GM21576 (cell line): ENCODE data around the gene RIN3.

Experiments
- ATAC-seq: cut with Tn5 transposase; IDR thresholded peaks from one replicate; pipeline ENCODE4 v1.9.1; 2021; ENCODE audit warnings: mild to moderate bottlenecking, moderate library complexity; ENCODE audit not compliant: unreplicated experiment

RIN3 gene

DNA sequence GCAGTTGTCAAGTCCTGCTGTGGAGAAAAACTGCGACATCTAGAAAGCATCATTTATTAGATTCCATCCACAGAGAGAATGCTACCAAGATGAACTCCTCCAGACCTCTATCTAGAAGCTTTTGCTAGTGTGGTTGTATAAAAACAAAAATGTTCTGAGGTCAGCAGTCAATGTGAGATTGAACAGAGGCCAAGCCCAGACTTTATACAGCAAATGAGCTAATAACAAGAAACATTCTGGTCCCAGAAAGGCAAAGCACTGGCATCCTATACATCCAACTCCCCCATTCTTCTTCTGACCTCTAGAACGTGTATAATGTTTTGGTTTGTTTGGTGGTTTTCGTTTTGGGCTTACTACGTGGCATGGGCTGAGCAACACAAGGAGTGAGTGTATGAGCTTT, 26.7 kb upstream of the RIN3 start:
- no peak for ATAC-seq

DNA sequence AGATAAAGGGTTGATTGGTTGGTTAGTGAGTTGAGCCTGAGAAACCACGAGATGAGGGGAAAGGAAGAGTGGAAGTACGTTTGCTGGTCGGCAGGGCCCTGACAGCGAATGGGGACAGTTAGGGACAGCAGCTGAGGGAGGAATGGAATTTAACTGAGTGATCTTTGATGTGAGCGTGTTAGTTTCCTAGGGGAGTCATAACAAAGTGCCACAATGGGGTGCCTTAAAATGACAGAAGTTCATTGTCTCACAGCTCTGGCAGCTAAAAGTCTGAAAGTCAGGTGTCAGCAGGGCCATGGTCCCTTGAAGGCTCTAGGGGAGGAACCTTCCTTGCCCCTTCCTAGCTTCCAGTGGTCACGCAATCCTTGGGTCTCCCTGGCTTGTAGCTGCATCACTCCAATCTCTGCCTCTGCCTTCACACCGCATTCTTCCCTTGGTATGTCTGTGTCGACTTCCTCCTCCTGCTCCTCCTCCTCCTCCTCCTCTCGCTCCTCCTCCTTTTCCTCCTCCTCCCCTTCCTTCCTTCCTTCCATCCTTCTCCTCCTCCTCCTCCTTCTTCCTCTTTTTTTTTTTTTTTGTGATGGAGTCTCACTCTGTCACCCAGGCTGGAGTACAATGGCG, 26.0 kb upstream of the RIN3 start:
- no peak for ATAC-seq

DNA sequence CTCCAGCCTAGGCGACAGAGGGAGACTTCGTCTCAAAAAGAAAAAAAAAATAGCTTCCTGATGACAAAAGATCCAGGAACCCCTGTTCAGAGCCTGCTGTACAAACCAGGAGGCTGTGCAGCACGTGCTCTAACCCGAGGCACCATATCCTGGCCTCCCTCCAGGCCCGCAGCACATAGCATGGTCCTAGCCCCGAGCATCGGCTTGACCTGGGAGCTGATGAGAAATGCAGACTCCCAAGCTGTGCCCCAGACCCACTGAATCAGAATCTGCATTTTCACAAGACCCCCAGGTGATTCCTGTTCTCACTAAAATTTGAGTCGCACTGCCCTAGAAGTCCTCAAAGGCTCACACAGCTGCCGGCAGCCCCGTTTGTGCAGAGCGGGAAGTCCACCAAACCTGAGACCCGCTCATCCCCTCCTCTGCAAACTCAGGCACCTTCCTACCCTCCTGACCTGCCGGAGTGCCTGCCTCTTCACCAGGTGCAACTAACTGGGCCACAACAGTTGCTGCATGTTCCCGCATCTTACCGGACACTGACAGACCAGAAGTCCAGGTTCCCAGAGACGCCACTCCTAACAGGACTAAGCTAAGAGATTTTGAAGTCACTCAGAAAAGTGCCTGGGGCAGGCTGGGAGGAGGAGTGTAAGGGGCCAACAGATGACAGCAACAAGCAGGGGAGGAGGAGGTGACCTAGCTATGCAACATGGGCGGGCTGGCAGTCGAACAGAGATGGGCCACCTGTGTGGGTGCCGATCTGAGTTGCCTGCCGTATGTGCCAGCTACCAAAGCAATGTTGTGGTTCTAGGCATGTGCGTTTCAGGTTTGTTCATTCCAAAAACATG, 24.0 kb upstream of the RIN3 start:
- ATAC-seq, result no peak

DNA sequence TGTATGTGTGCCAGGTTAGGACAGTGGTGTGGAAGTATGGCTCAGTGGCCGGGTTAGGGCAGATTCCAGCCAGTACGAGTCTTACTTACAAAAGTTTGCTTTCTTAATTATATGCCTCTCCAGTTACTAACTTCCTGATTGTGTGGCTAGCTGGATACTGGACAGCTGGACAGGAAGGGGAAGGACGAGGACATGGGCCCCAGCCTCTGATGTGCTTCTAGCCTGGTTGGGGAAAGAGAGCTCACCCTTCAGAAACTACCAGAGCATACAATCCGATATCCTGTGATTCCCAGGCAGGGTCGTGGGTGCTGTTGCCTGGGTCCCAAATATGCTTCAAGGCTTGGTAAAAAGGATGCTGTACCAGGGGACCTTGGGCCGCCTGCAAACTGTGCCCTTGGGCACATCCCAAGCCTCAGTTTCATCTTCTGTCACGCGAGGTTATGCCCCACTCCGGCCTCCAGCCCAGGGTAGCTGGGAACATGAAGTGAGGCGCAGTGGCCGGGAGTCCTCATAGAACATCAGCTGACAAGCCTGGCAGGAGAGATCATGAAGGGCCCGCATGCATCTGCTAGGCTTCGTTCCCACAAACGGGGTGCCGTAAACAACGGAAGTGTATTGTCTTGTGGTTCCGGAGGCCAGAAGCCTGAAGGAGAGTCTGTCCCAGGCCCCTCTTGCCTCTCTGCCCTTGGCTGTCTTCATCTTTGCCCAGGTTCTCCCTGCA, 23.2 kb upstream of the RIN3 start:
- ATAC-seq, result no peak

DNA sequence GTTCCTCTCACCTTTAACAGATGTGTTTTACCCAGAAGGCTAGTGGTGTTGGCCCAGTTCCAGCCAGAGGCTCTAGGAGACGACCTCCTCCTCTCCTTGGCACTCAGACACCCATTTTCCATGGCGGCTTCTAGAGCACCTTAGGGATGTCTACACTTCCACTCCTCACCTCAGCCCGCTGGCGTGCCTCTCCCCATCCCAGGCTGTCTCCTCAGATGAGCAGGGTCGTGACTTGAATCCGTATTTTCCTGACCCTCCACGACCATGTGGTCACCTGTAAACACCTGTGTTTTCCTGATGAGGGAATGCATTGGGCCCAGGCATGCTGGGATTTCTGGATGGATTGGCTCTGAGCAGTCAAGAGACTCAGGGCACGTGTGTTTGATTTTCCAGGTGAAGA, 21.8 kb upstream of the RIN3 start:
- no peak for ATAC-seq

DNA sequence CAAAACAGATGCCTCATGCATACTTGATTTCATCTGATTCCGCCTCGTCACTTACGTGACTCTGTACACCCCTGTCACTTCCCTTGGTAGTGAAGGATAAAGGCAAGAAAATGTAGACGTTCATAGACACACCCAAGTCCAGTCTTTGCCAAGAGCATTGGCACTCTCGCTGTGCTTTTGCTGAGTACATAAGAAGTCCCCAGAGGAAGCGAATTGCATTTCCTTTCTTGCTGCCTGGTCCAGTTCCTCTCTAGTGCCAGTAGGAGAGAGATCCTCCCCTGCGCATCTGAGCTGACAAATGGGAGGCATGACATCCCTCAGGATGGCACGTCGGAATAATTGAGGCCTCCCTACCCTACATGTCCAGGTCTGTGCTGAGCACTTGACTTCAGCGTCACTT, 21.3 kb upstream of the RIN3 start:
- no peak for ATAC-seq

DNA sequence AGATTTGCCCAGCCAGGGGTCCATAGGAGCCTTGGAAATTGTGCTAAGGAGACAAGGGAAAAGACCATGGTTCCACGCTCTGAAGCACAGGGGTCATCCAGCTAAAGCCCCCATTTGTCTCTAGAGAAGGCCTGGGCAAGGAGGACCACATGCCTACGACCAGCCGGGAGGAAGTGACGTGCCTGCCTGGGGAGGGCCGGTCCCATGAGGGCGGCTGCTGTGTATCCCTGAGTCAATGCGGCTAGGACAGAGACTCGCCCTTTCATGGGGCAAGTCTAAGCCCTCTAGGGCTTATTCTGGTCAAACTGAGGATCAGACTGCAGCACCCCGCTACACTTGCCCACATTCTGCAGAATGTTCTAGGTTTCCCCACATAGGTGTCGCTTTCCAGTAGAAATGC, 20.6 kb upstream of the RIN3 start:
- ATAC-seq, result no peak

DNA sequence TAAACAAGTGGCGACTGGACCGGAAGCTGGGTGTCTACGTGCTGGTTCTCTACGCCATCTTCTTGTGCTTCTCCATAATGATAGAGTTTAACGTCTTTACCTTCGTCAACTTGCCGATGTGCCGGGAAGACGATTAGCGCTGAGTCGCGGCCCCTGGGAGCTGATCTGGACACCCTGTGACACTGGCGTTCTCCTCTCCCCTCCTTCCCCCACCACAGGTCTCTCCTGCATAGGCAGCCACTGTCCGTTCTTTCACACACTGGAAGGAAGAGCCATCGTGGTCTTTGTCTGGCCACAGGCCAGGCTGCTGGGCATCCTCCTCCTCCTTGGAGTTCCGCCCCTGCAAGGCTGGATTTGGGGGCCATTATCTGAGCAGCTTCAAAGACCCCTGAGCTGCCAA, 20.1 kb upstream of the RIN3 start:
- ATAC-seq, result no peak

DNA sequence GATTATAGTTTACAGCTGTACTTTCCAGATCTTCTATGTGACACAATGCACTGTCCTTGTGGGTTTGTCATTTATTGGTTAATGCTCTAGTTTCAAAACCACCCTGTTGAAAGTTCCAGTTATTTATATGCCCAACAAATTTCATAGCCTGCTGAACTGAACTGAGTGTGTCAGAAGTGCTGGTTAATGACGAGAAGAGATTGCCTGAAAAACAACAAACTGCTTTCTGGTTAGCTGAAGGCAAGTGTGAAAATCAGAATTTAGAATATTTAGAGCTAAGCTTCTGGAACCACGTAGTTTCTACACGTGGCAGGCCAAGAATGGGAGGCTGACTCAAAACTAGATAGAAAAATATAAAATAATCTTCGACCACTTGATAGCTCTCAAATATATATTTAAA, 19.1 kb upstream of the RIN3 start:
- no peak for ATAC-seq

DNA sequence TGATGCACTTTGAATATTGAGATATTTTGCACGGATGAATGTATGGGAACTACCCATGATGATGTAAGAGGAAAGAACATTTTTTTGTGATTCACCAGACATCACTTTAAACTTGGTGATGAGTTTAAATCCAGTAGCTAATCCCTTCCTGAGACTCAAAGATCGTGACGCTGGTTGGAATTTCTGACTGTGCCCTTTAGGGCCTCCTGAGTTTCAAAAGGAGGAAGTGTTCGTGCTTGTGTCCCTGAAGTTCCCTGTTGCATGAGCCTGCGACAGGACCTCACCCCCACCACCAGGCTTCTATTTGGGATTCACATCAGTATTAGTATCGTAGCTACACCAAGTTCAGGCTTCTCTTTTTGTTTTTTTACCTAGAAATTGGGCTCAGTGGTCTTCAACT, 18.6 kb upstream of the RIN3 start:
- ATAC-seq, result no peak

DNA sequence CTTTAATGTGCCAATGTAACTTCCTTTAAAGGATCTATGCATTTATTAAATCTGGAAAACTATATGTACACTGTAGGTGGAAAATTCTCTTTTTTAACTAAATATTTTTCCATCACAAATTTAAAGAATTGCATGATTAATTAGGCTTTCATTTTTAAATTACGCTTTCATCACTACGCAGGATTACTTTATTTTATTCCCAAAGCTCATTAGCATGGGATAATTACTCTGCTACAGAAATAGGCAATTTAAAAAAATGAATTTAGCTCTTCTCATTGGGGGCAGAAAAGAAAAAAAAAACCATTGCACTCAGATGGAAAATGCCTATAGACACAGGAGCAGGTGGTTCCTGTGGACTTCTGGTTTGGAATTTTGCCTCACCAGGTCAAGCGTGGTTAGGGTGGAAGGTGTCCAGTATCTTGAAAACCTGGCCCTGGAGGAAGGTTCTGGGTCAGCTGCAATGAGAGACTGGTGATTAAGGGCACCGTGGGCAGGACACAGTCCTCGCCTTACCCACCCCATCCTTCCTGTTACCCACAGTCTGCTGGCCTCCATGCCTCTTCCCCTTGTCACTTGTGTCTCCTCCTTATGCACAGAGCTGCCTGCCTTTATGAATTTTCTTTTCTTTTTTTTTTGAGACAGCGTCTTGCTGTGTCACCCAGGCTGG, 17.3 kb upstream of the RIN3 start:
- no peak for ATAC-seq

DNA sequence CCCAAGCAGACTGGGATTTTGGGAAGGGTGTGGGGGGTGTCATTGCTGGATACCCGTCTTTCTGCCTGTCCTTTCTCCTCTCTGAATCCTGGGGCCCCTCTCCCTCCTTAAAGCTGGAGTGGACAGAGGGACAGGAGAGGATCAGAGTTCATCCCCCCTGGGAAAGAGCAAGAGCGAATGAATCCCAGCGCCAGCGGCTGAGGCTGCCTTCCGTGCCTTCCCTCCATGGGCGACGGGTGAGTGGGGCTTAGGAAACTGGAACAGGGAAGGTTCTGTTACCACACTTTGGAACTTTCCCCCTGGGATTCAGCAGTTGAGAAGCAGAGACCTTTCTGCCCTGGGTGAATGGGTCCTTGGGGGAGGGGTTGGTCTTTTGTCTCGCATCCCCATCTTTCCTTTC, 16.2 kb upstream of the RIN3 start:
- ATAC-seq, result no peak

DNA sequence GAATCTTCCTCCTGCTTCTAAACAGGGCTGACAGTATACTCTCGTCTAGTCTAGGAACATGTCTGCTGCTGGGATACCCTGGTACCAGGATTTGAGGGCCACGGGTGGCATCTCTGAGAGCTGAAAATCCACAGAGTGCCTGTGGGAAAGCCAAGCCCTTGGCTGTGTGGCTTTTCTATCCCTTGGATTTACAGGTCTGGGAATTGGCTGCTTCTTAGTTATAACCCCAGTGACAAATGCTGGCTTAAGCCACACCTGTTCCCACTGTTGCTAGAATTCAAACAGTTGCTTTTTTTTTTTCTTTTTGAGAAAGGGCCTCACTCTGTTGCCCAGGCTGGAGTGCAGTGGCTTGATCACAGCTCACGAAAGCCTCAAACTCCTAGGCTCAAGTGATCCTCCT, 14.3 kb upstream of the RIN3 start:
- ATAC-seq, result no peak

DNA sequence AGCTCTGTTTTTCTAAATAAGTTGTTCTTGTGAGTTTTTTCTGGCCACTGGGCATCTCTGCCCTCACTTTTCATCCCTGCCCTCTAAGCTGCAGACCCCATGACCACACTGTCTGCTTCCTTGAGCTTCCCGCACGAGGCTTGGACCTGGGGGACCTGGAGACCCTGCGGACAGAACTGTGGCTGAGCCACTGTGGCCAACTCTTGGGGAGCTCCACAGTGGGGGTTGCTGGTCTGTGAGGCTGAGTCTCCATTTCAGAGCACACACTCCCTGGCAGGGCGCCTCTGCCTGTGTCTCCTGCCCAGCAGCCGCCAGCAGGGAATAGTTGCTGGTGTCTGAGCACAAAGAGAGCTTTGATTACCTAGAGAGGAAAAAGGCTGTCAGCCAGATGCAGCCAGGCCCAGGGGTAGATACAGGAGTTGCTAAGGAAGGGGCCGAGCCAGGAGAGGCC, 13.1 kb upstream of the RIN3 start:
- ATAC-seq, result no peak

DNA sequence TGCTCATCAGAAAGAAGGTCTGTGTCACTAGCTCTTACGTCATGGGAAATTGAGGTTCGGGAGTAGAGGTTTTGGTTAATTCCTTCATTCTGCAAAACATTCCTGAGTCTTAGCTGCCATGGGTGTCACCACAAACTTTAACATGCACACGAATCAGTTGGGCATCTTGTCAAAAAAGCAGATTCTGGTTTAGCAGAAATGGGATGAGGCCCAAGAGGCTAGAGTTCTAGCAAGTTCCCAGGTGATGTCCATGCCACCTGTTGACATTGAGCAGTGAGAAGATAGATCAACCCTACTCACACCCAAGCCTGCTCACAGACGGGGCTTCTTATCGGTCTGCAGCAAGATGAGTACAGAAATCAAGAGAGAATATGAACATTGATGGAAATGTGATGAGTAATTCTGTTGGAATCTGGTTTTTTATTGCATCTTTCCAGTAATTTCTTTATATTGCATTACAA, 11.7 kb upstream of the RIN3 start:
- no peak for ATAC-seq

DNA sequence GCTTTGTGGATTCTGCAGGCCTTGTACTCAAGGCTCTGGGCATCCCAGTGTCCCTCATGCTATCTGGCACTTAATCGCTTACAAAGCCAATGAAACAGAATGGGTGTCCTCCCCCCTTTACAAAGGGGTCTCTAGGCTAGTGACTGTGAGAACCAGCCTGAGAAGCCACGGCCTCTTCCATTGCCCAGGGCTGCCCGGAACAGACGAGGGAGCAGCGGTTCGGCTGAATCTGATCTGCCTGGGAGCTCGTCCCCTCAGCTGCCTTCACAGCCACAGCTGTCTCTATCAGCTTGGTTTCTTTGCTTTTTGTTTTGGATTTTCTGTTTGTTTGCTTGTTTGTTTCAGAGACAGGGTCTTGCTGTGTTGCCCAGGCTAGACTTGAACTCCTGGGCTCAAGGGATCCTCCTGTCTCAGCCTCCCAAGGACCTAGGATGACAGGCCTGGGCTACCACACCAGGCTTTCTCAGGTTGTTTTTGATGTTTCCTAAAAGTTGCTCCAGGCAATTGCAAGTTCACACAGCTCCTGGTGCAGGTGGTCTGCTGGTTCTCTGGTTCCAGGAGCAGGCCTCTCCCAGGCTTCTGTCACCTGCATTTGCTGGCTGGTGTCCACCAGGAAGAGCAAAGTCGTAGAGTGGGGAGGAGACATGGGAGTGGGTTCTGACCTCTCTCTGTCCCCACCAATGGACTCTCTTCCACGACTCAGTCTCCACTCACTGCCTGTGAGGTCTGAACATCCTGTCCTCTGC, 10.9 kb upstream of the RIN3 start:
- ATAC-seq, result no peak

DNA sequence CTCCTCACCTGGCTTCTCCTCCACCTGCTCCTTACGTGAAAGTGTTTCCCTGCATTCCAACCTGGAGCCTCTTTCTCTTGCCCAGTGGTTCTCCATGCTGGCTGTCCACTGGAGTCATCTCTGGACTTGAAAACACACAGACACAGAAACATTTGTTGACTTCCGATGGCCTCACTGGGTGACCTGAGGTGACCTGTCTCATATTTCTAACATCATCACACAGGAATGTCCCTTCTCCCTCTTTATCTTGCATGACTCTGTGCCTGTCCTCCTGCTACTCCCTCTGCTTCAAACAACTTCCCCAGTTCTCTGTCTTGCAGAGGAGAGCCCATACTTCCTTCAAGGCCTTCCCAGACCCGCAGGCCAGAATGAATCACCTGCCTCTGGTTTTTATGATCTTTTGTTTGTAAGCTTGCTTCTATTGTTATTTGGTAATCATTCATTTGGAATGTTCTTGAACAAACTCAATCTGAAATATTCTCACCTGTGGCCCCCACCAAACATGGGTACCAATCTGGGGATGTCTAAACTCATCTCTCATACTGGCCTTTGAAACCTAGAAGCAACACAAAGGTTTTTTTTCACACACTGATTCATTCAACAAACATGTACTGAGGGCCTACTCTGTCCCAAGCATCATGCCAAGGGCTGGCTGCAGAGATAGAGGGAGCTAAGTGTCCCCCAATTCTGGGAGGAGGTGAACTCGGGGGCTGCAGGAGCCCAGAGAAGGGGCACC, 9.7 kb upstream of the RIN3 start:
- no peak for ATAC-seq

DNA sequence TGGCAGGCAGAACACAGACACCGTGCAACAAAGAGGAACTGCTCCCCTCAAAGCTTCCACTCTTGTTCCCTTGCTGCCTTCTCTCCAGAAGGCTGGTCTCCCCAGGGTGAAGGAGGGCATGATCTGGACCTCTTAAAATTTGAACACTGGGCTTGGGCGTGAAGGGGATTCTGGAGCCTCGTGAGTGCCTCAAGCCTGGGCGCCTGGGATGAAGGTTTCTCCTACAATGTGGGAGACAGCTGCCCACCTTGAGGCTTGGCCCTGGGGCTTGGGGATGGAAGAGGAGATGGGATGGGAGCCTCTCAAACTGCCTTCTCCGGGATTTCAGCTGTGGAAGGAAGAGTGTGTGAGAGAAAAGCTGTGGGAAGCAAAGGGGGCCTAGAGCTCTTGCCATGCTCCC, 7.8 kb upstream of the RIN3 start:
- no peak for ATAC-seq

DNA sequence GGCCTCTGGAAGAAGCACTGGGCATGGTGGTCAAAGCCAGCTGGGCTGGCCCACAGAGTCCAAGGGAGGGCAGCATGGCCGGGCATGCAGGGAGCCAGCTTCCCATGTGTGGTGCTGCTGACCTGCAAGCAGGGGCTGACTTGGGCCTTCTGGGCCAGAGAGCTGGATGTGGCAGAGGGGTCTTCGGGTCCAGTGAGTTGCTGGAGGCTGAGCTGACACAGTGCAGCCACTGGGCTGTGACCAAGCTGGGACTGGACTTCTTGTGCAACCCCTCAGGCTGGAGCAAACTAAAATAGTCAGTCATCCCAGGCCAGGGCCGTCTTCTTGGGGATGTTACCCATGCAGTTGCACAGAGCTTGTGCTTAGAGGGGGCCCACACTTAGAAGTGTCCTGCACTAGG, 7.3 kb upstream of the RIN3 start:
- no peak for ATAC-seq

DNA sequence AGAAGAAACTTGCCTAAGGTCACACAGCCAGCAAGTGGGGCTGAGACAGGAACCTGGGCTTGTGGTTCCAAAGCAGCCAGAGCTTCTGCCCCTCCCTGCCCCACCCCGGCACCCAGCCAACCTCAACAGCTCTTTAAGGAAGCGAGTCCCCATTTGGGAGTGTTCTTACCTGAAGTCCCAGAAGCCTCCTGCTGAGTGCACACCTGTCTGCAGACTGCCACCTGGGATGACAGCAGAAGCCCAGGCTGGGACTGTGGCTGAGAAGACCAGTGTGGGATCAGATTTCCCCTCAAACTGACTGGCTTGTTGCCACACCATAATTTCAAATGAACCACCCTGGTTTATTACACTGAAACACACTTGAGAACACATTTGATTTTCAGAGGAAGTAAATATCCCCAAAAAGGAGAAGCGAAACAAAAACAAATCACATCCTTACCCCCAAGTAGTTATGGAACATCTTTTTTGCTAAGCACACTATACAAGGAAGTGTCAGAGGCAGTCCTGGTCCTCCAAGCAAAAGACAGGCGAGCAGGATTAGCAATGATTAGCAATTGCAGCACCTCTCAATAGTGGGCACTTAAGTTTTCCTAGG, 6.3 kb upstream of the RIN3 start:
- peak; percentile 53 for ATAC-seq
